ENCODE measurements around the gene LMOD3.

The LMOD3 gene

GRCh38 chr3:69094467-69095205 is 27.8 kb downstream of the LMOD3 start:
- in situ Hi-C loops (cut with MboI; ENCODE audit: low sequenced_read_pairs) = no loop called here

GRCh38 chr3:69092030-69092516 is 30.3 kb downstream of the LMOD3 start:
- in situ Hi-C loops (cut with MboI; ENCODE audit: low sequenced_read_pairs) = no loop called here

GRCh38 chr3:69091389-69092029 is 30.9 kb downstream of the LMOD3 start:
- in situ Hi-C loops (cut with MboI; ENCODE audit: low sequenced_read_pairs) = no loop called here

GRCh38 chr3:69090021-69090420 is 32.4 kb downstream of the LMOD3 start:
- in situ Hi-C loops (cut with MboI; ENCODE audit: low sequenced_read_pairs) = no loop called here

- in situ Hi-C loops (cut with MboI; ENCODE audit: low sequenced_read_pairs) = no loop called here
Measured at GRCh38 chr3:69088063-69088462, 34.3 kb downstream of the LMOD3 start.

- in situ Hi-C loops (cut with MboI; ENCODE audit: low sequenced_read_pairs) = no loop called here
Measured at GRCh38 chr3:69087030-69087791, 35.2 kb downstream of the LMOD3 start.

- in situ Hi-C loops (cut with MboI; ENCODE audit: low sequenced_read_pairs) = no loop called here
Measured at GRCh38 chr3:69085833-69086722, 36.3 kb downstream of the LMOD3 start.

GRCh38 chr3:69085168-69085832 is 37.1 kb downstream of the LMOD3 start:
- in situ Hi-C loops (cut with MboI; ENCODE audit: low sequenced_read_pairs) = no loop called here

- in situ Hi-C loops (cut with MboI; ENCODE audit: low sequenced_read_pairs) = no loop called here
Measured at GRCh38 chr3:69084326-69085167, 37.8 kb downstream of the LMOD3 start, which contains the start of gene ARL6IP5. TSS of gene ARL6IP5 (plus strand) at chr3:69084937. CDS start at chr3:69085048, 111 bp downstream.

- in situ Hi-C loops (cut with MboI; ENCODE audit: low sequenced_read_pairs) = no loop called here
Measured at GRCh38 chr3:69082805-69083204, 39.6 kb downstream of the LMOD3 start.

GRCh38 chr3:69082361-69082760 is 40.0 kb downstream of the LMOD3 start:
- in situ Hi-C loops (cut with MboI; ENCODE audit: low sequenced_read_pairs) = no loop called here

- in situ Hi-C loops (cut with MboI; ENCODE audit: low sequenced_read_pairs) = no loop called here
Measured at GRCh38 chr3:69081583-69082262, 40.7 kb downstream of the LMOD3 start.

GRCh38 chr3:69080233-69080920 is 42.0 kb downstream of the LMOD3 start, which contains the start of gene UBA3:
TSS of gene UBA3 (minus strand) at chr3:69080365. CDS start at chr3:69080353, 12 bp downstream.
- in situ Hi-C loops (cut with MboI; ENCODE audit: low sequenced_read_pairs) = no loop called here

GRCh38 chr3:69079269-69080159 is 42.9 kb downstream of the LMOD3 start:
- in situ Hi-C loops (cut with MboI; ENCODE audit: low sequenced_read_pairs) = no loop called here

- in situ Hi-C loops (cut with MboI; ENCODE audit: low sequenced_read_pairs) = no loop called here
Measured at GRCh38 chr3:69072928-69073327, 49.5 kb downstream of the LMOD3 start.

GRCh38 chr3:69066121-69066520 is 56.3 kb downstream of the LMOD3 start:
- in situ Hi-C loops (cut with MboI; ENCODE audit: low sequenced_read_pairs) = no loop called here

All from HL-60/S4 (cell line).